CD1c-positive myeloid dendritic cell (primary cell): ENCODE measurements around the gene MSANTD1.
A peak's percentile ranks its signal among the peaks of the same experiment; 100 is the strongest.

Source experiments
- DNase-seq: peaks from one replicate; pipeline ENCODE4 v3.0.0-alpha.2; 2016; ENCODE audit errors: extremely low spot score

Gene MSANTD1

DNA sequence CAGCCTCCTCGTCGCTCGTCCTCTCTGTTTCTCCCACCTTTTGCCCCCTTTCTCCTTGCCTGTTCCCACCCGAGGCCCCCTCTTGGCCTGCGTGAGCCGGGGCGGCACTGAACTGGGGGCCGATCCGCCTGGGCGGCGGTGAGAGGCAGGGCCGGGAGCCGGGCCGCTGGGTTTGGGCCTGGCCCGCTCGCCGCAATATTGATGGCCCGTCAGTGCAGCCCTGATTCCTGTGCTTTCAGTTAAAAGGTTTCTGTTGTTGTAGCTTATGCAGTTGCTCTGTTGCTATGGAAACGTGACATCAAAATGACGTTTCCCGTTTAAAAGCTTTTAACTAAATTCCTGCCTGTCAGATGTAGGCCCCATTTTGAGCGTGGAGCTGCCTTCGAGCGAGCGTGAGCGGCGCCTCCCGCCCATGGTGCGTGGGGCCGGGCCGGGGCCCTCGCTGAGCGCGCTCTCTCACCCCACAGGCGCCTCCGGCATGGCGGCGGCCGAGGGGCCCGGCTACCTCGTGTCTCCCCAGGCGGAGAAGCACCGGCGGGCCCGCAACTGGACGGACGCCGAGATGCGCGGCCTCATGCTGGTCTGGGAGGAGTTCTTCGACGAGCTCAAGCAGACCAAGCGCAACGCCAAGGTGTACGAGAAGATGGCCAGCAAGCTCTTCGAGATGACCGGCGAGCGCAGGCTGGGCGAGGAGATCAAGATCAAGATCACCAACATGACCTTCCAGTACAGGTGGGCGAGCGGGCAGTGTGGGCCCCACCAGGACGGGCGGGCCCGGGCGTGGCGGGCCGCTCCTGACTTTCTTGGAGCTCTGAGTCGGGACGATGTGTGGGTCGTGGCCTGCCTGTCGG is at the start of gene MSANTD1:
TSS of gene MSANTD1 (plus strand) at position 349 of the 851 bp plus-strand sequence. CDS start at position 413, 64 bp downstream.
- DNase-seq, result peak; percentile 5

DNA sequence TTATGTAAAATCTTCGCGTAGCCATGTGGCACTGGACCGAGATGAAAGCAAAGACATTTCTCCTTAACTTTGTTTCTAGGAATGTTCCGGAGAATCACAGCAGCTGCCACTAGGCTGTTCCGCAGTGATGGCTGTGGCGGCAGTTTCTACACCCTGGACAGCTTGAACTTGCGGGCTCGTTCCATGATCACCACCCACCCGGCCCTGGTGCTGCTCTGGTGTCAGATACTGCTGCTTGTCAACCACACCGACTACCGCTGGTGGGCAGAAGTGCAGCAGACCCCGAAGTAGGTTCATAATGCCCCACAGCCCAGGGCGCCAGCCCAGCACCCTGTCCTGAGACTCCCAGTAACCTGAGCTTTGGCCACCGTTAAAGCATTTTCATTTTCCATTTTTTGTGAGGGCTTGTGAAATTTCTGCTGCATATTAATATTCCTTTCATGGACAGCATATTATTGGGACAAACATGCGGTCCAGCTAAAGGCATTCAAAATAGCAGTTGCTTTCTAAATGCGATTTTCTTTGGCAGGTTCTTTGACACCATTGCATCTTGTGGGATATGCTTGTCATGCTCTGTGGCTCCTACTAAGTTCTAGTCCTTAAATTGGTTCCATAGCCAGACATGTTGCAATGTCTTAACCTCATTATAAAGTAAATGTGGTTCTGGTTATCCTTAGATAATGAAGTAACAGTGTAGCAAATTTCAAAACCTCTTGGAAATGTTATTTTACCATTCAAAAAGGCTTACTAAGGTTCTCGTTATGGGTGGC is 49.1 kb upstream of the MSANTD1 start:
- DNase-seq, result no peak

DNA sequence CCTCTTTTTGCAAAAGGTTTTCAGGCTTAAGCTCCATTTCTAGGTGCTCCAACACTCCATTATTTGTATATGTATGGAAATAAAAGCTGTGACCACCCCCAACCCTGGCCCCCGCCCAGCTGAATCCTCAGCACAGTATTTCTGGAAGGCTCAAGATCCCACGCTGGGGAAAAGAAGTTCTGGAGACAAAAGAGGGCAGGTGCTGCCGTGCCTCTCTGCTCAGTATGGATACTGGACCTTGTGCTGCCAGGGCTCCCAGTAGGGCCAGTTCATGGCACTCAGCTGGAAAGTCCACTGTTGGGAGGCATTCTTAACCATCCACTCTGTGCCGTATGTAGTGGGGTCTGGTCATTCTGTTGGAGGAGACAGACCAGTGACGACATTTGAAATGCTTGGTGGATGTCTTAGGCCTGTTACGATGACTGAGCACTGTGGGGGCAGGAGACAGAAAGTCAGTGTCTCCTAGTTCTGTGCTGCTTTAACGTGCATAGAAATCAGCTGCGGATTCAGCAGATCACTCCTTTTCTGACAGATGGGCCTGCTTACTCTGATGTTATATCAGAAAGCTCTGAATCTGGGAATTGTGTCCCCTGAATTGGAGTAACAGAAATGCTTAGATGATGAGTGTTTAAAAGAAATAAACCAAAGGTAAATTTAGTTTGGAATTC is 48.4 kb upstream of the MSANTD1 start:
- no peak for DNase-seq

DNA sequence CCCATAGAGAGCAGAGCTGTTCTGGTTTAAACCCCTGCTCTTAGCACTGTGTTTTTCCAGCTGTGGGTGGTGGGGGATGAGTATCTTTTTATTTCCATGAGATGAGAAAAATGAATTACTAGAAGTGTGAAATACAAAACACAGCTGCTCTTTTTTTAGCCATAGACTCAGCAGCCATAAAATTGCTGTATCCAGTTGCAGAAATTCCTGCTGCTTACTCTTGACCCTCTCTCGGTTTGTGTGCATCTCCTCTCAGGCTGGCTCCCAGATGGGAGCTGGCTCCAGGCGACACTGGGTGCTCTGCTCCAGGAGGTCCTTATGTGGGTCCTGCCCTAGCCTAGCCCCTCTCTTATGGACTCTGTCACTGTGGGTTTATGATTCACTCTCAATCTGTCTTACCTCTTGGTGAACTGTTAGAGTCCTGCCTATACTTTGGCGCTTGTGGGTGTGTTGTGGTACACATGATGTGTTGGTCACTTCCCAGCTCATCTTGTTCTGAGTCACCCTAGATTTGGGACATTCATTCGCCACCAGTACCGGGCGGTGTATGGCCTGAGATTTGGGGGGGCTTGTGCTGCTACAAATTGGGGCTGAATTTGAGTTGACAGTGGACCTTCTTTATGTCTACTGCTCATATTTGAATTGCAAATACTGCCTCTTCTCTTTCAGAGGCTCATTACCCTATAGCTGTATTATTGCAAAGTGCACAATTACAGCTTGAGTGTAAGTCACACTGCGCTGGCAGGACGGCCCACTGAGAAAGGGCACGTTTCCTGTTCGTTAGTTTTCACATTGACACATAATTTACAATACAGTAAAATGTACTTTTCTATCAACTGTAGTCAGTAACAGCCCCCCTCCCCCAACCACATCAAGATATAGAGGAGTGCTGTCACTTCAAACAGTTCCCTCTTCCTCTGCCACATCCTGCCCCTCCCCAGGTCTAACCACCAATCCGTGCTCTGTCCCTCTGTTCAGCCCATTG is 46.9 kb upstream of the MSANTD1 start:
- DNase-seq, result peak; percentile 63

DNA sequence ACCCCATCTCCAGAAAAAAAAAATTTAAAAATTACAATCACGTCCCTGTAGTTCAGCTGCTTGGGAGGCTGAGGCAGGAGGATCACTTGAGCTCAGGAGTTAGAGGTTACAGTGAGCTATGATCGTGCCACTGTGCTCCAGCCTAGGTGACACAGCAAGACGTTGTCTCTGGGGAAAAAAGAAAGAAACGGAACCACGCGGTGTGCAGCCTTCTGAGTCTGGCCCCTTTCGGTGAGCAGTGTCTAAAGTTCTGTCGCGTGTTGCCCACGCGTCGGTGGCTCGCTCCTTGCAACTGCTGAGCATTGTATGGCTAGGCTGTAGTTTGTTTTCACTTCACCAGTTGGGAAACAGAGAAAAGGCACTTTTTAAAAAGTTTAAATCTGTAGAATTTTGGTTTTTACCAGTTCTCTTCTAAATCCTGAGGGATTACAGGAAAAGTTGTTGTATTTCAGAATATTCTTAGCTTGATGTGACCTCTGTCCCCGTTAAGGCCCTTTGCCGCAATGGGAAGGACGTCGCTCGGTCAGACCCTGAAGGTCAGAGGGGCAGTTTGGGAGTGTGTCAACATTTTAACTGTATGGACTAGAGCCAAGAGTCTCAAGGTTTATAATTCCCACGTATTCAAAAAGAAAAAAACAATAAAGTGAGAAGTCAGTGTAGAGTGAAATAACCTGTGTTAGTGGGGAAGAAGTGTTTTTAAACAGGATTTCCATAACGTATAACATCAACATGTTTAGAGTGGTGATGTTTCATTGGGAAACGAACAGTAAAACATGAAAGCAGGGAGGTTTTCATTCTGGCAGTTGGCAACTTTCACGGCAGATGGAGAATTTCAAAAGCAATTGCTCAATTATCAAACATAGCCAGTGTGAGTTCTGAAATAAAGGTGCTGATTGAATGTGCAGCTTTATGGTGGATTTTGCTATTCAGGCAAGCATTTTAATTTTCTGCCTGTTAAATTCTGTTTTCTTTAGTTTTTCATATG is 45.8 kb upstream of the MSANTD1 start:
- peak; percentile 35 for DNase-seq

DNA sequence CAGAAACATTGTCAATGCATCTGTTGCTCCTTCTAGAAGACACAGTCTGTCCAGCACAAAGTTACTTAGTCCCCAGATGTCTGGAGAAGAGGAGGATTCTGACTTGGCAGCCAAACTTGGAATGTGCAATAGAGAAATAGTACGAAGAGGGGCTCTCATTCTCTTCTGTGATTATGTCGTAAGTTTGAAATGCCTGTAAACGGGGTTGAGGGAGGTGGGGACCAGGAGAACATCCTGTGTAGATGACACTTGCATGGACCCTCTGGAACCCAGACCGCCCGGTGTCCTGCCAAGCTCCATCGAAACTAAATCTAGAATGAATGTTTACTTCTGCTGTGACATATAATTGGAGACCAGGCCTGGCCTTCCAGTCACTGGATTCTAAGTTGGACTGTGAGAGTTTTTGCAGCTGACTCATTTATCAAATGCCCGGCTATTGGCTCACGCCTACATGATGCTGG is 45.0 kb upstream of the MSANTD1 start:
- DNase-seq, result no peak

DNA sequence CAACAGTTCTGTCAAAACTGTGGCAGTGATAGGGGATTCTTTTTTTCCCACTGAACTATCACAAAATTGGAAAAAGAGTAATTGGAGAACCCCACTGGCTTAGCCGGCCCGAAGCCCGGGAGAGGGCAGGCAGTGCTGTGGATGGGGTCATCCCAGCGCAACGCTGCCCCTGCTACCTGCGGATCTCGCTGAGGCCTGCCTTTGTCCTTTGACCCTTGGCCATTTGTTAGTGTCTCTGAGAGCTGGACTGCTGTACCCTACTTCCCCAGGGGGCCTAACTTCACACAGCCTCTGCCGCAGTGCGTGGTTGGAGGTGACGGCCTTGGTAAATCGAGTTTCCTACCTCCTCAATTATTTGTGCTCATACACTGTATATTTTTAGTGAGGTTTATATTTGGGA is 43.0 kb upstream of the MSANTD1 start:
- no peak for DNase-seq

DNA sequence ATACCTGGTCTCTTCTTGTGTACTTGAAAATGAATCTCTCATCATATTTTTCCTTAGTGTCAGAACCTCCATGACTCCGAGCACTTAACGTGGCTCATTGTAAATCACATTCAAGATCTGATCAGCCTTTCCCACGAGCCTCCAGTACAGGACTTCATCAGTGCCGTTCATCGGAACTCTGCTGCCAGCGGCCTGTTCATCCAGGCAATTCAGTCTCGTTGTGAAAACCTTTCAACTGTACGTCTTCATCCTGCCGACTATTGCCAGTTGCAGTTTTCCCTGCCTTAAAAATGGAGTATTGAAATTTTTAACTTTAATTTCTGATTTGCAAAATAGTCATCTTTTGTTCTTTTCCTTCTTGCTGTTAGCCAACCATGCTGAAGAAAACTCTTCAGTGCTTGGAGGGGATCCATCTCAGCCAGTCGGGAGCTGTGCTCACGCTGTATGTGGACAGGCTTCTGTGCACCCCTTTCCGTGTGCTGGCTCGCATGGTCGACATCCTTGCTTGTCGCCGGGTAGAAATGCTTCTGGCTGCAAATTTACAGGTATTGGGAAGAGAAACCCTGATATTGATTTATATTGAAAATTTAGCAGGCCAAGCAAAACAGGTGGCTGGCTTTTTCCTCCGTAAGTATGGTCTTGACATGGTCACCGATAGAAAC is 42.4 kb upstream of the MSANTD1 start:
- no peak for DNase-seq

DNA sequence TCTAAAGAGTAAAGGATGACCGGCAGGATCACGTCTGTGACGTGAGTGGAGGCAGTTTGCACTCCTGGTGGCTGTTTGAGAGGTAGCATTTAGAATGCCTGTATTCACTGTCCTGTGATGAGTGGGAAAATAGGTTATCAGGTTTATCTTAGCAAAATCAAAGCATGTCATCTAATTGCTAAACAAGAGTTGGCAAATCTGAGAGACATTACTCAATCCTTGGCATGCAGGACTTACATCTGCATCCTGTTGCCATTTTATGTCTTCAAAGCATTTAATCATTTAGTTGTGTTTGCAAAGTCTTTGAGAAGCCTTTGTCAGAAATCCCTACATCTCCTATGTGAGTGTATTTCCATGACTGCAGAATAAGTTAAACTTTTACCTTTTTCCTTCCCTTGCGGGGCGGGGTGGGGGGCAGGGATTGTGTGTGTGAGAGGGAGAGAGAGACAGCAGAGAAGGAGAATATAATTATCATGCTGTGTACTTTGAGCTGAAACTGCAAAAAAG is 41.4 kb upstream of the MSANTD1 start:
- no peak for DNase-seq

DNA sequence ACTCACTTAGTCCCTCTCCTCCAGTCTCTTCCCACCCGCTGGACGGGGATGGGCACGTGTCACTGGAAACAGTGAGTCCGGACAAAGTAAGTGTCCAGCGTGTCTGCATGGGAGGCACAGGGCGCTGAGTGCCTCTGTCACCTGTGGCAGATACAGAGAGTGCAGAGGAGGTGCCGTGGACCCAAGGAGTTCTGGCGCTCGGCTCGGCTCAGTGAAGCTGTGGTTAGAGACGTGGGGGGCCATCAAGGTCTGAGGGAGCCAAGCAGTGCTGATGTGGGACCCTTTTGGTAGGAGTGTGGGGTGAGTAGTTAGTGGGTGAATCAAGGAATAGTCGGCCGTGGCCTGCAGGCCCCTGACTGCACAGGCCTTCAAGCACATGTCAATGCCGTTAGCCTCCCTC is 40.1 kb upstream of the MSANTD1 start:
- DNase-seq, result no peak

DNA sequence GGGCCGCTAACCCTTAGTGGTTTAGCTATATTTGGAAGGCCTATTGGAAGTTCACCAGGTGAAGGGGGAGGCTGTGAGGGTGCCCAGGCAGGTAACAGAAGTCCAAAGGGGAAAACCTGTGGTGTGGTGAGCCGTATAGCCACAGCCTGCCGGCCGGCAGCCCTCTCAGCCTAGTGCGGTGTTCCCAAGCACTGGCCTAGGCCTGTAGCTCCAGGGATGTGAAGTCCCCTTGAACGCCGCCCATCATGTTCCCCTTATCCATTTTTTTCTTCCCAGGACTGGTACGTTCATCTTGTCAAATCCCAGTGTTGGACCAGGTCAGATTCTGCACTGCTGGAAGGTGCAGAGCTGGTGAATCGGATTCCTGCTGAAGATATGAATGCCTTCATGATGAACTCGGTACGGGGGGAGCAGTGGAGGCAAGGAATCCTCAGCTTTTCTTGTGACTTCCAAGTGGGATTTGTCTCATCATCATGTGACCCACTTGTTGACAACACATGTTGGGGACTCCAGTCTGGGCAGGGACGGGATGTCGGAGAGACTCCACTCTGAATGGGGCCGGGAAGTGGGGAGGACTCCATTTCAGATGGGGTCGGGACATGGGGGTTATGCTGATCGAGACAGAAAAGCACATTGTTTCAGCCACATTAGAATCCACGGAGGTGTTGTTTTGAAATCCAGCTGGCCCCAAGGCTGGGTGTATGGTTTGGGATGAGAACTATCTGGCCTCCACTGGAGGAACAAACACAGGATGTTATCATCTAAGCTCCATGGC is 39.2 kb upstream of the MSANTD1 start:
- DNase-seq, result no peak

DNA sequence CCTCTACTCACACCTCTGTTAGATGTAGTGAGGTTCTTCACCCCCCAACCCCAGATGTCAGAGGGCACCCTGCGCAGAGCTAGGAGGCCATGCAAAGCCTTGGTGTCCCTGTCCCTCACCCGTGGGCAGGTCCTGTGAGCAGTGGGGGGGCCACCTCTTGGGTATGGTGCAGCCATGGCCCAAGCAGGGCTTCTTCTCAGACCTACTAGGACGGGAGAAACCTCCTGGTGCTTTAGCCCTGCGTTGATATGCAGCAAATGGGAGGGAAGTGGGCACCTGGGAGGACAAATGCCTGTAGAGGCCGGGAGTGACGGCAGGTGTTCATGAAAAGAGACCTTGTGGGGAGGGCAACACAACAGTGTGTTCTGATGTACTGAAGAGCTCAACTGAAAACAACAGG is 38.5 kb upstream of the MSANTD1 start:
- DNase-seq, result no peak

DNA sequence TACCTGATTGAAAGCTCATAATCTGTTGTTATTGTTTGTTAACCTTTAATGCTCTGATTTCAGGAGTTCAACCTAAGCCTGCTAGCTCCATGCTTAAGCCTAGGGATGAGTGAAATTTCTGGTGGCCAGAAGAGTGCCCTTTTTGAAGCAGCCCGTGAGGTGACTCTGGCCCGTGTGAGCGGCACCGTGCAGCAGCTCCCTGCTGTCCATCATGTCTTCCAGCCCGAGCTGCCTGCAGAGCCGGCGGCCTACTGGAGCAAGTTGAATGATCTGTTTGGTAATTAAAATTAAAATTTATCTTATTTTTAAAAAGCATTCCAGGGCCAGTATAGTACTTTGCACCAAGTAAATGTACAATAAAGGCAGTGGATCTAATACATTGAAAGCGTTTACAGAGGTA is 37.1 kb upstream of the MSANTD1 start:
- DNase-seq, result no peak

DNA sequence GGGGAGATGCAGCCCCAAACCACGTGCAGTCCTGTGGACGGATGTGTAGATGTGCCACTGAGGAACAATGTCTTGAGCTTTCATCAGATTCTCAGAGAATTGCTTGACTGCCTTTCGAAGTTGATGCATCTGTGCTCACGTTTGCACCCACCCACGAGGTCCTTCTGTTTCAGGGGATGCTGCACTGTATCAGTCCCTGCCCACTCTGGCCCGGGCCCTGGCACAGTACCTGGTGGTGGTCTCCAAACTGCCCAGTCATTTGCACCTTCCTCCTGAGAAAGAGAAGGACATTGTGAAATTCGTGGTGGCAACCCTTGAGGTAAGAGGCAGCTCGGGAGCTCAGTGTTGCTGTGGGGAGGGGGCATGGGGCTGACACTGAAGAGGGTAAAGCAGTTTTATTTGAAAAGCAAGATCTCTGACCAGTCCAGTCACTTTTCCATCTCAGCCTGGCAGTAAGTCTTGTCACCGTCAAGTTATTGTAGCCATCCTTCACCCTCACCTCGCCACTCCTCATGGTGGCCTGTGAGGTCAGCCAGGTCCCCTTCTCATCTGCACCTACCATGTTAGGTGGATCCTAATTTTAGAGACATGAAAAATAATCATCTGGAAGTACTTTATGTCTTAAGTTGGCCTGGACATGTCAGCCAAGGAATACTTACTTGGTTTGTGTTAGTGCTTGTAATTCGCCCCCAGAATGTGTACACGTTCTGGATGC is 36.4 kb upstream of the MSANTD1 start:
- no peak for DNase-seq

DNA sequence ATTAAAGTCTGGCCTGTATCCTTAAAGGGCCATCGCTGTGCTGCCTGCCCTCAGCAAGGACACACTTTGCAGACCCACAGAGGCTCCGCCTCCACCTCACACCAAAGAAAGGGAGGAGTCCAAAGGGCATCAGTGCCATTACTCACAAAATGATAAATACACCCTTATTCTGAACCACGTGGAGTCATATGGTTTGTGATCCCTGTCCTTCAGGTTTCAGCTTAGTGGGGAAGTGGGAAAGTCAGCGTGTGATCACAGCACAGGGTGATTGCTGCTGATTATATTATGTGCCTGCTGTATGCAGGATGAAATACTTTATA is 35.9 kb upstream of the MSANTD1 start:
- DNase-seq, result no peak

DNA sequence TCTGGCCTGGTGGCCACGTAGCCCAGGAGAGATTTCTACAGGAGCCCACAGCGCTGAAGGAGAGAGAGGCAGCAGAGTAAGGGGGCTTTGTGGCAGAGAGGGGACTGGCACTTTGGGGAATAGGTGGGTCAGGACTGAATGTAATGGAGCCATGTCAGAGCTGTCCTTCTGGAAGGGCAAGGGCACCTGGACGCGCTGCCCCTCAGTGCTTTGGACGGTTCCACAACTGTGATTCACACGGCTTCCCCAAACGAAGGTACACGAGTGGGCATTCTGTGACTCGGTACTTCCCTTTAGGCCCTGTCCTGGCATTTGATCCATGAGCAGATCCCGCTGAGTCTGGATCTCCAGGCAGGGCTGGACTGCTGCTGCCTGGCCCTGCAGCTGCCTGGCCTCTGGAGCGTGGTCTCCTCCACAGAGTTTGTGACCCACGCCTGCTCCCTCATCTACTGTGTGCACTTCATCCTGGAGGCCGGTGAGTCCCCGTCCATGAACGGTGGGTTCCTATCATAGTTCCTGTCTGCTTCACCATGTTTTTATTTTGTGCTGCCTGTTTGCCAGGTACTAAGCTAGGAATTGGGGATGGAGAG is 35.2 kb upstream of the MSANTD1 start:
- DNase-seq, result no peak

DNA sequence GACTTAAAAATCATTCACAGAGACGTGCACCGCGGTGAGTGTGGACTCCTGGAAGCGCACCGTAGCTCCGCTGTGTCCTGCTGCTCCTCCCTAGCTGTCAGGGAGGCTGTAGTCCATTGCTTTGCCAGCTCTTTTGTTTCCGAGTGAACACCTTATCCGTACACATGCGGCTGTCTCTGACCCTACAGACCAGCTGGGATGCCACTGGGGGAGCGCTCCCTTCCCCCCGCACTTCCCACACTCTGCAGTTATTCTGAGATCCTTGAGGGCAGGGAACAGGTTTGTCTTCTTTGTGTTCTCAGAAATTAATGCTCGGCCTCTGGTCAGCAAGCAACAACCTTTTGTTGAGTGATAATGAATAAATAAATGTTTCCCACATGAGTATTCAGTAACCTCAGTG is 33.7 kb upstream of the MSANTD1 start:
- DNase-seq, result no peak

DNA sequence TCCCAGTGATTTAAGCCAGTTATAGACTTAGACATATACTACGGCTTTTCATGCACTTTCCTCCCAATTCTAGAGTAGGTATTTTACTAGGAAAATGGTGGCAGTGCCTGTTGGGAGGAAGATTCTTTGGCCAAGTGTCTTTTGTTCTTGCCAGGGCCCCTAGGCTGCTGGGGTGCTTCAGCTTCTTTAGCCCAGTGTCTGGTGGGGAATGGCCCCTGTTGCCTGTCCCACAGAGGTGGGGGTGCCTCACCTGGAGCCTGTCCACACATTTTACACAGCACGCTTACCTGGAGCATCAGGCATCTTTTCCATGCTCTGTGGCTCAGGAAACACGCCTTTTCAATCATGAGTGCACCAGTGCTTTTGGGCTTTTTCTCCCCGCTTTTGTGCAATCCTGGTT is 33.2 kb upstream of the MSANTD1 start:
- no peak for DNase-seq
